Right ventricle myocardium inferior (tissue), 1 donor: ENCODE measurements around the gene SYDE1. TPM values are rescaled to one million over a fixed set of nuclear protein-coding genes. Genes with fewer than 3 reads are reported as not detected.

Experiments used
- ATAC-seq: fragments of 200-7000 bp; cut with Tn5 transposase; one replicate; pipeline ENCODE4 v1.9.1; 2020; ENCODE audit warnings: mild to moderate bottlenecking, moderate library complexity
- DNase-seq: peaks from one replicate; pipeline ENCODE4 v3.0.0; 2021; ENCODE audit errors: missing footprints
- intact Hi-C: fragments of 100-400 bp; cut with DNase I; formaldehyde crosslinking; loops from one replicate; pipeline ENCODE4 v1.11.0; 2022
- total RNA-seq: library from RNA; stranded (reverse); fragmentation: NEBNext Ultra II Directional; extraction: Animal tissue kit (Norgen Biotek cat#: 25700); gene quantifications from one replicate; pipeline ENCODE4 v1.2.1, GENCODE V29; 2021
- donor health status: DM: no; HTN: yes; CAD: no; lungs with severe emphysema.

Gene SYDE1
- total RNA-seq, 1 donor from 2014 or later, result 15.7 TPM

DNA sequence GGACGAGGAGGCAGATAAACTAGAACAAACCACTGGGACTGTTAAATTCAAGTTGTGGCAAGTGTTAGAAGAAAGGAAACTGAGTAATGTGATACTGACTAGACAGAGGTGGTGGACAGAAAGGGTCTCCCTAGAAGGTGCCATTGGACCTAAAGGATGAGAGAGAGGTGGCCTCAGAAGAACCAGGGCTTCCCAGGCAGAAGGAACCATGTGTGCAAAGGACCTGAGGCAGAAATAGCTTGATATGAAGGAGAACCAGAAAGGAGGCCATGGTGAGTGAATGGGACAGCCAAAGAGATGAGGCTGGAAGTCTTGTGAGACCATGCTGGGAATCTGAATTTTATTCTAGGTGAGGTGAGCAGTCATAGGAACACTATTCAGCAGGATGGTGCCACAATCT lies 2.8 kb upstream of the SYDE1 start:
- DNase-seq (no peak), ATAC-seq (no peak)
- intact Hi-C loops, result no loop called here

DNA sequence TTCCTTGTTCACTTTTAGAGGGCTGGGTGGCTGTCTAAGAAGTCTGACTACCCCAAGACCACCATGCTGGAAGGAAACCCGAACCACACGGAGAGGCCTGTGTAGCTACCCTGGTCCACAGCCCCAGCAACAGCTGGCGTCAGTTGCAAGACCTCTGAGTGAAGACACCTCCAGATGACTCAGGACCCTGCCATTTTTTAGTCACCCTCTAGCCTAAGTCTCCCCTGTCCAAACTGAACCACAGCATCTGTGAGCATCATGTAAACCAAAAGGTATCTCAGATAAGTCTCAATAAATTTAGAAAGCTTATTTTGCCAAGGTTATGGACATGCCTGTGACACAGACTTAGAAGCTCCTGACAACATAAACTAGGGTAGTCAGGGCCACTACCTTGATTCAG lies 2.2 kb upstream of the SYDE1 start:
- intact Hi-C loops, result no loop called here
- no peak for DNase-seq

DNA sequence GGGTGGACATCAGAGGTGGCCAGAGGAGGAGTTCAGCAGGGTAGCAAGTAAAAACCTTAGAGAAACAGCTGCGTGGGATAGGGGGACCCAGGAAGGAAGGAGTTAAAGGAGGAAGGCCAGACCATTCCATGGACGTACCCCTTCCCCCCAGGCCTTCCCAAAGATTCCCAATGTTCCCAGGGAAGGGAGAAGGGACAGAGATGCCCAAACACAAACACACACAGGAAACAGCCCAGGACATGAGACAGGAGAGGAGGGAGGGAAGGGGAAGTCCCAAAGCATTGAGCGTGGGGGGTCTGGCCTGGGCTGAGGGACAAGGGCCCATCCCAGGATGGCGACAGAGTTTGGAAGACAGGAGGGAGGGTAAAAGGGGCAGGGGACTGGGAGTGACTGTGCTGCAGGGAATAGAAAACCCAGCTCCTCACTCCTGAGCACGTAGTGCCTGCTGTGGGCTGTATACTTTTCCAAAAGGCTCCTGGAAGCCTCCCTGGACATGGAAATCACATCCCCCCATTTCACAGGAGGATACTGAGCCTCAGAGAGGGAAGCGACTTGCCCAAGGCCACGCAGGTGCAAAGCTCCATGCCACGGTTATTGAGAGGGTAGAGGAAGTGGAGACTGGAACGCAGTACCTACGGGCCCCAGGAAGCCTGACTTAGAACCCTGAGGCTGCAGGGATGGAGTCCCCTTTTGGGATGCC lies 1.1 kb downstream of the SYDE1 start:
- DNase-seq (no peak), ATAC-seq (peak; percentile 23)
- intact Hi-C loops, result no loop called here

More for the DNA sequence above, 2.2 kb upstream of the SYDE1 start:
- ATAC-seq, result no peak

DNA sequence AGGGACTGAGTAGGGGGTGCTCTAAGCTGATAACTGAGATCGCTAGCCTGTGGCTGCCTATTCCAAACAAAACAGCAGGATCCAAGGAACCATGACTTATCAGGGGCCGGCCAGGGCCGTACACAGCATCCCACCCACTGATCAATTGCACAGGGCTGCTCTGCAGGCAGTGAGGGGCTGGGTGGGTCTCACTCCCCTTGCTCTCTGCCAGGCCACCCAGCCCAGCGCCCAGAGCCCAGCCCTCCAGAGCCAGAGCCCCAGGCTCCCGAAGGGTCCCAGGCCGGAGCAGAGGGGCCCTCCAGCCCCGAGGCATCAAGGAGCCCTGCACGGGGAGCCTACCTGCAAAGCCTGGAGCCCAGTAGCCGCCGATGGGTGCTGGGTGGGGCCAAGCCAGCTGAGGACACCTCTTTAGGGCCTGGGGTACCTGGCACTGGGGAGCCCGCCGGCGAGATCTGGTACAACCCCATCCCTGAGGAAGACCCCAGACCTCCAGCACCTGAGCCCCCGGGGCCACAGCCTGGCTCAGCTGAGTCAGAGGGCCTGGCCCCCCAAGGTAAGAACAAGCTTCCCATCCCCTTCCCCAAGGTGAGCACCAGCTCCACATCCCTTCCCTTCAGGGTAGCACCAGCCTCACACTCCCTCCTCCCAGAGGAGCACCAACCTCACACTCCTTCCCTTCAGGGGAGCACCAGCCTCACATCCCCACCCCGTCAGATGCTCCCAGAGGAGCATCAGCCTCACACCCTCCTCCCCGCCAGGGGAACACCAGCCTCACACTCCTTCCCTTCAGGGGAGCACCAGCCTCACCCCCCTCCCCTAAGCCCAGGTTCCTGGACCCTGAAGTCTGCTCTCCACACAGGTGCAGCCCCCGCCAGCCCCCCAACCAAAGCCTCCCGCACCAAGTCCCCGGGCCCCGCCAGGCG lies 1.9 kb downstream of the SYDE1 start:
- intact Hi-C loops, result no loop called here
- no peak for DNase-seq
- no peak for ATAC-seq

DNA sequence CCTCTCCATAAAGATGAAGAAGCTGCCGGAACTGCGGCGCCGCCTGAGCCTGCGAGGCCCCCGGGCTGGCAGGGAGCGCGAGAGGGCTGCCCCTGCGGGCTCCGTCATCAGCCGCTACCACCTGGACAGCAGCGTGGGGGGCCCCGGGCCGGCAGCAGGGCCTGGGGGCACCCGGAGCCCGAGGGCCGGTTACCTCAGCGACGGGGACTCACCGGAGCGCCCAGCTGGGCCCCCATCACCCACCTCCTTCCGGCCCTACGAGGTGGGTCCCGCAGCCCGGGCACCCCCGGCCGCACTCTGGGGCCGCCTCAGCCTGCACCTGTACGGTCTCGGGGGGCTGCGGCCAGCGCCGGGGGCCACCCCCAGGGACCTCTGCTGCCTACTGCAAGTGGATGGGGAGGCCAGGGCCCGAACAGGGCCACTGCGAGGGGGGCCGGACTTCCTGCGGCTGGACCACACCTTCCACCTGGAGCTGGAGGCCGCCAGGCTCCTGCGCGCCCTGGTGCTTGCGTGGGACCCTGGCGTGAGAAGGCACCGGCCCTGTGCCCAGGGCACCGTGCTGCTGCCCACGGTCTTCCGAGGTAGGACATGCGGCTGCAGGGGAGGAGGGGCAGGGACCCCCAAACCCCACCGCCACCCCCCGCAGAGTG lies 2.7 kb downstream of the SYDE1 start:
- intact Hi-C loops, result loop anchor here (10.0 kb wide), 1 partner anchor 145 kb away; no protein-coding TSS in a partner anchor
- no peak for ATAC-seq
- DNase-seq, result no peak

DNA sequence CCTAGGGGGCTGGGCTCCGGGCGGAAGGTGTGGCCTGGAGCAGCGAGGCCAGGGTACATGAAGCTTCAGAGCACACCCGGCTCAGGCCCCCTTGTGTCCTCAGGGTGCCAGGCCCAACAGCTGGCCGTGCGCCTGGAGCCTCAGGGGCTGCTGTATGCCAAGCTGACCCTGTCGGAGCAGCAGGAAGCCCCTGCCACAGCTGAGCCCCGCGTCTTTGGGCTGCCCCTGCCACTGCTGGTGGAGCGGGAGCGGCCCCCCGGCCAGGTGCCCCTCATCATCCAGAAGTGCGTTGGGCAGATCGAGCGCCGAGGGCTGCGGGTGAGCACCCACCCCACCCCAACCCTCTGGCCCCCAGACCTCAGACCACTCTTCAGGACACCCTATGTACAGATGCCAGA lies 3.2 kb downstream of the SYDE1 start:
- intact Hi-C loops, result loop anchor here (10.0 kb wide), 1 partner anchor 144 kb away; no protein-coding TSS in a partner anchor
- ATAC-seq, result no peak
- no peak for DNase-seq

DNA sequence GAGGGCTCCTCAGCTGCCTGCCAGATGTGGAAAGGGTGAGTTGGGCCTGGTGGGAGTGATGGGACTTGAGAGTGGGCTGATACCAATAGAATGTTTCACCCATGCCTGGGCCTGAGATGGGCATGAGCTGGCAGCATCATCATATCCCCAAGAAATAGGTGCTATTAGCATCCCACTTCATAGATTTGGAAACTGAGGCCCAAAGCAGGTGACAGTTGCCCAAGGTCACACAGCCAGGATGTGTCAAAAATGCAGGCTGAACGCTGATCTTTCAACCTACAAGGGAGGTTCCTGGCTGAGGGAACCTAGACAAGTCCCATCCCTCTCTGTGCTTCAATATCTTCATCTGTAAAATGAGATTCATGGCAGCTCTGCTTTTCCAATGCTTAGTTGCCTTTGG lies 4.6 kb downstream of the SYDE1 start:
- ATAC-seq, result no peak
- DNase-seq, result no peak
- intact Hi-C loops, result loop anchor here (10.0 kb wide), 1 partner anchor 143 kb away; no protein-coding TSS in a partner anchor

DNA sequence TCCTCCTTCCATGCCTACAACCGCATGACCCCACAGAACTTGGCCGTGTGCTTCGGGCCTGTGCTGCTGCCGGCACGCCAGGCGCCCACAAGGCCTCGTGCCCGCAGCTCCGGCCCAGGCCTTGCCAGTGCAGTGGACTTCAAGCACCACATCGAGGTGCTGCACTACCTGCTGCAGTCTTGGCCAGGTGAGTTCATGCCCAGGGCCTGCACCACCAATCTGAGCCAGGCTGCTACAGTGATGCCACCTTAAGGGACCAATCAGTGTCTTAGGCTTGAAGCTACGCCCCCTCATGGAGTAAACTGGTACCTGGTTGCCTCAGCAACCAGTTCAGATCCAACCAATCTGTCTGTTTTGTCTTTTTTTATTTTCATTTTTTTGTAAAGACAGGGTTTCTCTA lies 5.2 kb downstream of the SYDE1 start:
- intact Hi-C loops, result loop anchor here (10.0 kb wide), 1 partner anchor 142 kb away; no protein-coding TSS in a partner anchor
- DNase-seq (no peak), ATAC-seq (no peak)

DNA sequence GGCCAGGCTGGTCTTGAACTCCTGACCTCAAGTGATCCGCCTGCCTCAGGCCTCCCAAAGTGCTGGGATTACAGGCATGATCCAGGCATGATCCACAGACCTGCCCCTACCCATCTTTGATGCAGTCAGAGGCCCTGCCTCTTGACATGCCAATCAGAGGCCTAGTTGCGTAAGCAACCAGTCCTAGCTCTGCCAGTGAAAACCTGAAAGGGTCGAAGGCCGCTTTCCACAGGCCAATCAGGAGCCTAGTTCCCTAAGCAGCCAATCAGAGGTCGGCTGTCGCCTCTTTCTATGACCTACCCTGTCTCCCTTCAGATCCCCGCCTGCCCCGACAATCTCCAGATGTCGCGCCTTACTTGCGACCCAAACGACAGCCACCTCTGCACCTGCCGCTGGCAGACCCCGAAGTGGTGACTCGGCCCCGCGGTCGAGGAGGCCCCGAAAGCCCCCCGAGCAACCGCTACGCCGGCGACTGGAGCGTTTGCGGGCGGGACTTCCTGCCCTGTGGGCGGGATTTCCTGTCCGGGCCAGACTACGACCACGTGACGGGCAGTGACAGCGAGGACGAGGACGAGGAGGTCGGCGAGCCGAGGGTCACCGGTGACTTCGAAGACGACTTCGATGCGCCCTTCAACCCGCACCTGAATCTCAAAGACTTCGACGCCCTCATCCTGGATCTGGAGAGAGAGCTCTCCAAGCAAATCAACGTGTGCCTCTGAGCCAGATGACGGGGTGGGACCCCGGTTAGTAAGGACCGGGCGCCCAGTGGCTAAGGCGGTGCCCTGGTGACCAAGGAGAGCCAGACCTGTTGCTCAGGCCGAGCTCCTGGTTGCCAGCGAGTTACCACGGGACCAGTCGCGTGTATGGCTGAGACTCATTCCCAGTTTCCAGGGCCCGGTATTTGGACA lies 6.3 kb downstream of the SYDE1 start:
- intact Hi-C loops, result loop anchor here (10.0 kb wide), 1 partner anchor 141 kb away; no protein-coding TSS in a partner anchor
- no peak for ATAC-seq
- DNase-seq, result no peak

DNA sequence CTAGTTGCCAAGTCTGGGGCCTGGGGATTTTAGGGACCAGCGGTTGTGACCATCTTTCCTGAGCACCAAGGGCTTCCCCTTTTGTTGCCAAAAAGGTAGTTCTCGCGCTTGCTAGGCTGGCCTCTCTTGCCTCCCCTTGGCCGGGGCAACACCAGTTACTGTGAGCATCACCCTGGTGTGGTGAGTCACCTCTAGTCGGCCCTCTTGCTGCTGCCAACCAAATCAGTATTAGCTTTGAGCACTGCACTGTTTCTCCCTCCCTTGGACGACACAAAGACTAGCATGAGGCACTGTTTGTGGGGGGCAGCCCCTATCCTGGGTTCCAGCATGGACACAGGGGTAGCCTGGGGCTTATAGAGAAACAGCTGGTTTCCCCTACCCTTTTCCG lies 6.9 kb downstream of the SYDE1 start:
- ATAC-seq (no peak), DNase-seq (no peak)
- intact Hi-C loops, result loop anchor here (10.0 kb wide), 1 partner anchor 141 kb away; no protein-coding TSS in a partner anchor

DNA sequence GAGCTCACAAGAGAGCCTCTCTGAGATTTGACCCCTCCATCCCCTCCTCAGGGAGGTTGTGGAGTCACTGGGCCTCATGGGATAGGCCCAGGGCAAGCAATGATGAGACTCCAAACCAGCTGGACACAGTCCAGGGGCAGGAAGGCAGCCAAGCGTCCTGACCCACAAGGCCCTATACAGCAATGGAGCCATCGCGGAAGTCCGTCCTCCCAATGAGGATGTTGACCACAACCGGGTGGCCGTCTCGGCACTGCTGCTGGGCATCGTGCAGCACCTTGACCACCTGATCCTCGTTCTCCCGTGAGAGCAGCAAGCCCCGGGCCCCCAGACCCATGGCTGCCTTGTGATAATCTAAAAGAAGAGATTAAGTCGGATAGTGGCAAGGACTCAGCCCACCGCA lies 7.9 kb downstream of the SYDE1 start:
- intact Hi-C loops, result loop anchor here (10.0 kb wide), 1 partner anchor 140 kb away; no protein-coding TSS in a partner anchor
- DNase-seq (peak; percentile 92), ATAC-seq (peak; percentile 78)

DNA sequence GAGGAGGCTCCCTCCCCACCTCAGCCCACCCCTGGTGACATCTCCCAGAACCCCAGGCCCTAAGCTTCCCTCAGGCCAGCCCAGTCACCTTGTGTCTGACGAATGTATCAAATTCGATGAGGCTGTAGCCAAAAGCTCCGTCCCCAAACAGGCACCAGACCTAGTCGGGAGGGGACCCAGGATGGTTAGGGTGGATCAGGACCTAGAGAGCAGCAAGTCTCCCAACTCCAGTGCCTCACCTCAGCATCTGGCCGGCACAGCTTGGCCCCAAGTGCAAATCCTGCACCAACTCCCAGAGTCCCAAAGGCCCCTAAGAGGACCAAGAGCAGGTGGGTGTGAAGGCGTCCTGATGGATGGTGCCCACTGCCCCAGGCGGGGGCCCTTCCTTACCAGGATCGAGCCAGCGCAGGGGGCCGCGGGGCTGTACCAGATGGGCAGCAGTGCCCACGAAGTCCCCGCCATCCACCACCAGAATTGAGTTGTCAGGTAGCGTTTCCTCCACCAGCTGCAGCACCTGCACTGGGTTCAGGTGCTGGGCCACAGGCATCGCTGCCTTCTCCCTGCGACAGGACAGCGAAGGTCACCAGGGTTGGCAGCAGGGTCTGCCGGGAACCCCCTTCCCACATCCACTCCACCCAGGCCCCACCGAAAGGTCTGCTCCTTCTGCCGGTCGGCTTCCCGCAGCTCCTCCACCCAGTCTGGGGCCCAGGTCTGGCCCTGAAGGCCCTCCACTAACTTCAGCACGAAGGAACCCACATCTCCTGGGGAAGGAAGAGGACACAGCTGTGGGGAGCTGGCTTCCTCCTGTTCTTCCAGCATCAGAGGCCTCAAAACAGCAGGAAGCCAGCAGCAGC lies 8.8 kb downstream of the SYDE1 start:
- ATAC-seq (no peak), DNase-seq (no peak)
- intact Hi-C loops, result loop anchor here (10.0 kb wide), 1 partner anchor 139 kb away; no protein-coding TSS in a partner anchor

DNA sequence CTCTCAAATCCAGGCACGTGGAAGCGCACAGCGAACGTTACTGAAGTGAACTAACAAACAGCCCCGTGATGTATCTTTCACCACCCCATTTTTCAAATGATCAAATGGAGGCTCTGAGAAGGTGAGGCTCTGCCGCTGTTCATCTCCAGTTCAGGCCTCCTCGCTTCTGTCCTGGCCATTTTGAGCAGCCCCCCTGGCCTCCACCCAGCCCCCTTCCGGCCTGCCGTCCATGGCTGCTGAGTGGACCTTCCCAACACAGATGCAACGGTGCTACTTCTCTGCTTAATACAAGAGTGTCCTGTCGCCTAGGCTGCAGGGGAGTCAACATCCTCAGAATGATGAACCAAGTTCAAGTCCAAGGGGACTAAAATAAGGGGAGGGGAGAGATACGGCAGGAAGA lies 9.7 kb downstream of the SYDE1 start:
- no peak for DNase-seq
- no peak for ATAC-seq
- intact Hi-C loops, result loop anchor here (10.0 kb wide), 1 partner anchor 138 kb away; no protein-coding TSS in a partner anchor

DNA sequence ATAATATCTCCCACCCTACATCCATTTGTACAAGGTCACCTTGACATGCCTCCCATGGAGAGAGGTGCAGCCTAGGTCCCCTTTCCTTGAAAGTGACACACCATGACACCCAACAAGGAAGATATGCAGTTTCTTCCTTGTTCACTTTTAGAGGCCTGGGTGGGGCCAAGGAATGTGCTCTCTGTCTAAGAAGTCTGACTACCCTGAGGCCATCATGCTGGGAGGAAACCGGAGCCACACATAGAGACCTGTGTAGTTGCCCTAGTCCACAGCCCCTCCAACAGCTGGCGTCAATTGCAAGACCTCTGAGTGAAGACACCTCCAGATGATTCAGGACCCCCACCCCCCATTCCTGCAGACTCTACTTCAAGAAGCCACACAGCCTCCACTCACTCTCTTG lies 11.0 kb downstream of the SYDE1 start:
- no peak for ATAC-seq

DNA sequence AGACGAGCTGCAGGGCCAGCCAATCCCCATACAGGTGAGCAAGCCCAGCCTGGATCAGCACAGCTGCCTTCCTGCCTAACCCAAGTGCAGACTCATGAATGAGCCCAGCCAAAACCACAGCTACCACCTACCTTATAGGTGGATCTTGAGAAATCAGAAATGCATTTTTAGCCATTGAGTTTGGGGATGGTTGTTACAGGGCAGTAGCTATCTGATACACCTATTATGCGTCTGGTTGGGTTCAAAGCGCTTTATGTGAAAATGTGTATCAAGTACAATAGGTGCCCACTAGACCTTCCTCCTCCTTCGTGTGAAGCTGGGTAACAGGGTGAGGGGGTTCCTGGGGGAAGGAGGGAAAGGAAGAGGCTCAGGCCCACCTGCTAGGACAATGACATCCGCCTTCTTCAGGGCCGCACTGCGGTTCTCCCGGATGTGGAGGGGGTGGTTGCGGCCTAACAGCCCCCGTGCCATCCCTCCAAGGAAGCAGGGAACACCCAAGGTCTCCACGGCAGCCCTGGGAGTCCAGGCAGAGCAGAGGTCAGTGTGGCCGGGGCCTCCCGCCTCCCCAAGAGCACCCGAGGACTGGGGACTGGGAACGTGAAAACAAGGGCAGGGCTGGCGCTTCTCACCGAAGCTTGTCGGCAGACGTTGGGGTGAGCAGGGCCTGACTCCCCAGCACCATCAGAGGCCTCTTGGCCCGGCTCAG lies 11.7 kb downstream of the SYDE1 start:
- no peak for DNase-seq
- ATAC-seq, result no peak
- intact Hi-C loops, result loop anchor here (10.0 kb wide), 1 partner anchor 136 kb away; no protein-coding TSS in a partner anchor

More for the DNA sequence above, 11.0 kb downstream of the SYDE1 start:
- intact Hi-C loops, result loop anchor here (10.0 kb wide), 1 partner anchor 137 kb away; no protein-coding TSS in a partner anchor
- DNase-seq, result no peak
